GM23338 (cell line): ENCODE results near the gene NIT1. TPM values are rescaled to one million over a fixed set of nuclear protein-coding genes. Genes with fewer than 3 reads are reported as not detected.
A peak's percentile ranks its signal among the peaks of the same experiment; 100 is the strongest.

ENCODE experiments used
- ATAC-seq: fragments of 200-7000 bp; cut with Tn5 transposase; 3 replicates; pipeline ENCODE4 v1.9.1; 2020
- DNase-seq: peaks from one replicate; pipeline ENCODE4 v3.0.0-alpha.2; 2015; ENCODE audit warnings: low spot score
- H2AFZ ChIP-seq: fragments of 200-600 bp; sonication (generic); 2 replicates; pipeline ENCODE4 v1.8.0; 2016; ENCODE audit warnings: antibody characterized with exemption, mild to moderate bottlenecking, moderate library complexity
- H3F3A ChIP-seq: fragments of 200-600 bp; sonication (generic); replicated peaks from 2 replicates; pipeline ENCODE4 v1.8.0; 2017; ENCODE audit warnings: antibody characterized with exemption, mixed run types, low read depth
- H3K27ac ChIP-seq: fragments of 200-600 bp; sonication (generic); 2 replicates; pipeline ENCODE4 v1.6.1; 2016; ENCODE audit warnings: low read depth
- H3K27me3 ChIP-seq: fragments of 200-600 bp; sonication (generic); 2 replicates; pipeline ENCODE4 v1.8.0; 2016; ENCODE audit warnings: mild to moderate bottlenecking, mixed run types, moderate library complexity; ENCODE audit not compliant: insufficient read depth
- H3K36me3 ChIP-seq: fragments of 200-600 bp; sonication (generic); 2 replicates; pipeline ENCODE4 v1.8.0; 2016; ENCODE audit warnings: mild to moderate bottlenecking; ENCODE audit not compliant: insufficient read depth
- H3K4me1 ChIP-seq: fragments of 200-600 bp; sonication (generic); 2 replicates; pipeline ENCODE4 v1.8.0; 2016; ENCODE audit warnings: mild to moderate bottlenecking, moderate library complexity; ENCODE audit not compliant: insufficient read depth
- H3K4me2 ChIP-seq: fragments of 200-600 bp; sonication (generic); 2 replicates; pipeline ENCODE4 v1.7.1; 2017; ENCODE audit warnings: mixed run types
- H3K4me3 ChIP-seq: fragments of 200-600 bp; sonication (generic); 2 replicates; pipeline ENCODE4 v1.6.1; 2016; ENCODE audit warnings: mixed run types
- H3K79me2 ChIP-seq: fragments of 200-600 bp; sonication (generic); replicated peaks from 2 replicates; pipeline ENCODE4 v1.8.0; 2017; ENCODE audit warnings: mild to moderate bottlenecking; ENCODE audit not compliant: insufficient read depth
- H3K9me2 ChIP-seq: fragments of 200-600 bp; sonication (generic); 2 replicates; pipeline ENCODE4 v1.8.0; 2017; ENCODE audit not compliant: insufficient read depth
- H4K20me1 ChIP-seq: fragments of 200-600 bp; sonication (generic); replicated peaks from 2 replicates; pipeline ENCODE4 v1.8.0; 2017; ENCODE audit warnings: mild to moderate bottlenecking; ENCODE audit not compliant: insufficient read depth
- H3K27ac Mint-ChIP-seq: 2 replicates; pipeline ENCODE4 v1.8.0; 2020; ENCODE audit warnings: inconsistent platforms, mild to moderate bottlenecking, moderate library complexity, mixed read lengths
- H3K27me3 Mint-ChIP-seq: 3 replicates; pipeline ENCODE4 v1.8.0; 2022; ENCODE audit warnings: low read depth, mild to moderate bottlenecking, moderate library complexity, mixed read lengths, inconsistent platforms; ENCODE audit not compliant: insufficient read depth, poor library complexity
- H3K36me3 Mint-ChIP-seq: 3 replicates; pipeline ENCODE4 v1.8.0; 2021; ENCODE audit warnings: low read depth, mild to moderate bottlenecking, inconsistent platforms, moderate library complexity, mixed read lengths
- H3K4me1 Mint-ChIP-seq: 3 replicates; pipeline ENCODE4 v1.8.0; 2020; ENCODE audit warnings: mild to moderate bottlenecking, inconsistent platforms, mixed read lengths
- H3K4me3 Mint-ChIP-seq: 3 replicates; pipeline ENCODE4 v1.8.0; 2021; ENCODE audit warnings: moderate library complexity, mild to moderate bottlenecking, inconsistent platforms, mixed read lengths
- H3K9me3 Mint-ChIP-seq: 3 replicates; pipeline ENCODE4 v1.8.0; 2020; ENCODE audit warnings: moderate library complexity, mild to moderate bottlenecking, inconsistent platforms, mixed read lengths
- CREB1 ChIP-seq: fragments of 250-450 bp; sonication (Bioruptor Pico); IDR thresholded peaks from 2 replicates; pipeline ENCODE4 v1.5.0; 2020; ENCODE audit warnings: low read depth, mild to moderate bottlenecking, moderate library complexity
- EZH2 ChIP-seq: fragments of 200-600 bp; sonication (generic); IDR thresholded peaks from one replicate; pipeline ENCODE4 v1.8.0; 2017; ENCODE audit warnings: antibody characterized with exemption, mild to moderate bottlenecking, low read depth; ENCODE audit not compliant: unreplicated experiment
- EZH2phosphoT487 ChIP-seq: fragments of 200-600 bp; sonication (generic); IDR thresholded peaks from one replicate; pipeline ENCODE4 v1.8.1; 2018; ENCODE audit warnings: antibody characterized with exemption; ENCODE audit not compliant: unreplicated experiment
- POLR2AphosphoS5 ChIP-seq: IDR thresholded peaks from 2 replicates; pipeline ENCODE4 v1.6.1; 2016; ENCODE audit warnings: antibody characterized with exemption, low read depth
- STAT1 ChIP-seq: IDR thresholded peaks from one replicate; pipeline ENCODE4 v1.6.1; 2016; ENCODE audit warnings: antibody characterized with exemption; ENCODE audit not compliant: unreplicated experiment
- ZNF114 ChIP-seq: fragments of 250-450 bp; sonication (Bioruptor Pico); IDR thresholded peaks from 2 replicates; pipeline ENCODE4 v1.5.0; 2020; ENCODE audit warnings: mild to moderate bottlenecking, moderate library complexity
- ZNF331 ChIP-seq: fragments of 250-450 bp; sonication (Bioruptor Pico); IDR thresholded peaks from 2 replicates; pipeline ENCODE4 v1.5.0; 2020; ENCODE audit warnings: low read depth, mild to moderate bottlenecking, moderate library complexity
- polyA plus RNA-seq: library from polyadenylated mRNA; unstranded; fragments of >200 nt; fragmentation: Nextera tagmentation; extraction: Ambion mirVana; gene quantifications from 2 replicates; pipeline ENCODE4 v1.2.1, GENCODE V29; 2016
- total RNA-seq: library from RNA; depleted of rRNA; stranded (reverse); fragments of >200 nt; shearing (Covaris generic); gene quantifications from 2 replicates; pipeline ENCODE4 v1.2.3, GENCODE V29; 2014
- TF ChIP-seq, protein P1 (sequence below): IDR thresholded peaks from 2 replicates; pipeline ENCODE4 v1.6.1; 2016; ENCODE audit warnings: antibody characterized with exemption
- TF ChIP-seq, protein P2 (sequence below), 2 experiments: fragments of 200-600 bp in 1 of 2; sonication (generic) in 1 of 2; conservative IDR thresholded peaks; 2 replicates each; pipeline versions ENCODE4 v1.5.1 to v1.6.1; 2016 to 2017; ENCODE audit warnings: antibody characterized with exemption in 2 of 2, low read depth in 2 of 2, mild to moderate bottlenecking in 2 of 2, moderate library complexity in 1 of 2
- TF ChIP-seq, protein P3 (sequence below): IDR thresholded peaks from one replicate; pipeline ENCODE4 v1.6.1; 2018; ENCODE audit warnings: antibody characterized with exemption; ENCODE audit not compliant: unreplicated experiment

NIT1 gene
- total and polyA plus RNA-seq, 2 experiments from 2014 or later: 35.9 to 43.0 TPM

DNA sequence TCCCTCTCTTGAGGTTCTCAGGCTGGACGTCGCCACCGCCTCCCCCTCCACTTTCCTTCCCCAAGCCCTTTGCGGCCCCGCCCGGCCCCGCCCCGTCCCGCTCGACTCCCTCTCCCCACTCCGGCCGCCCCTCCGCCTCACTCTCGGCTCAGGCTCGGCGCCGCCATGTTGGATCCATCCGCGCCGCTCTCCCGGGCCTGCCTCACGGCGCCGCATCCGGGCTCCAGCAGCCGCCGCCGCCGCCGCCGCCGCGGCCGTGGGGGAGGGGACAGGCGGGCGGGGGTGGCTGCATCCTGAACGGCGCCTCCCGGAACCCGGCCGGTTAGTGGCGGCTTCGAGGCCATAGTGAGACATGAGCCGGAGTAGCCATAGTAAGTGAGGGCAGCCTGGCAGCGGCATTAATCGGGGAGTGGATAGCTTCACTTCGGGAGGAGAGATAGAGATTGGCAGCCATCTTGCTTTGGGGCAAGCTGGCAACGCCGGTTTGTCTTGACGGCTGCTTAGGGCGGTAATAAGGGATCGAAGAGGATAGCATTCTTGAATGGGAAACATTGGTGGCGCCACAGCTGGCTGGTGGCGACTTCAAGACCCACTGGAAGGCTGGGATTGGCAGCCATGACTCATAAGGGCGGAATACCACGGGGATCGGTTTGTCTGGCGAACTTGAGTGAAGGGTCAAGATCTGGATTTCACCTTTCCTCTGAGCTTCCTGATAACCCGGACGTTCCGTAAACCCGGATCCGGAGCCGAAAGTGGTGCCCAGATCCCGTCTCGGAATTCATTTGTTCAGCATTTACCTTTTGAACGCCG lies 14.7 kb downstream of the NIT1 start, which contains the start of gene DEDD:
Gene DEDD (minus strand): TSS at position 258 of the 810 bp plus-strand sequence. CDS start 8,205 bp downstream, outside the sequence.
- H3K4me1 Mint-ChIP-seq: peaks cover 23% of the 10 kb centered on the region
- H3K4me3 ChIP-seq: peak within 1 kb of the TSS; percentile 77
- no peaks in the 10 kb centered on the region; the same call in none of the 2 replicates for H4K20me1 ChIP-seq
- peak within 1 kb of the TSS; percentile 87 for H2AFZ ChIP-seq
- ATAC-seq: peak; percentile 88
- H3K27me3 ChIP-seq: no peaks in the 10 kb centered on the region
- H3K9me3 Mint-ChIP-seq: no peaks in the 10 kb centered on the region
- peaks cover 3% of the 10 kb centered on the region for H3K27me3 Mint-ChIP-seq
- peaks cover 18% of the 10 kb centered on the region for H3K36me3 ChIP-seq
- peaks cover 19% of the 10 kb centered on the region for H3F3A ChIP-seq
- H3K79me2 ChIP-seq: peaks cover 69% of the 10 kb centered on the region
- H3K36me3 Mint-ChIP-seq: peaks cover 16% of the 10 kb centered on the region
- peak within 1 kb of the TSS; percentile 97 for H3K27ac Mint-ChIP-seq
- peak within 1 kb of the TSS; percentile 87 for H3K4me2 ChIP-seq
- DNase-seq: peak; percentile 97
- no peak within 1 kb of the TSS; the same call in 2 of the 3 replicates for H3K4me3 Mint-ChIP-seq
- peak within 1 kb of the TSS; percentile 97 for H3K27ac ChIP-seq
- no peaks in the 10 kb centered on the region; the same call in 1 of the 2 replicates for H3K9me2 ChIP-seq
- H3K4me1 ChIP-seq: peaks cover 29% of the 10 kb centered on the region
- TF ChIP-seq, protein P1, sequence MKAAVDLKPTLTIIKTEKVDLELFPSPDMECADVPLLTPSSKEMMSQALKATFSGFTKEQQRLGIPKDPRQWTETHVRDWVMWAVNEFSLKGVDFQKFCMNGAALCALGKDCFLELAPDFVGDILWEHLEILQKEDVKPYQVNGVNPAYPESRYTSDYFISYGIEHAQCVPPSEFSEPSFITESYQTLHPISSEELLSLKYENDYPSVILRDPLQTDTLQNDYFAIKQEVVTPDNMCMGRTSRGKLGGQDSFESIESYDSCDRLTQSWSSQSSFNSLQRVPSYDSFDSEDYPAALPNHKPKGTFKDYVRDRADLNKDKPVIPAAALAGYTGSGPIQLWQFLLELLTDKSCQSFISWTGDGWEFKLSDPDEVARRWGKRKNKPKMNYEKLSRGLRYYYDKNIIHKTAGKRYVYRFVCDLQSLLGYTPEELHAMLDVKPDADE: peak; percentile 88
- TF ChIP-seq EZH2 (no peak), CREB1 (CRISPR knock-in tag) (peak; percentile 46), ZNF114 (CRISPR knock-in tag) (no peak), STAT1 (no peak), POLR2AphosphoS5 (0 out of 2 replicates have a peak, but pooled peaks have one; percentile 49)
- TF ChIP-seq, protein P2, sequence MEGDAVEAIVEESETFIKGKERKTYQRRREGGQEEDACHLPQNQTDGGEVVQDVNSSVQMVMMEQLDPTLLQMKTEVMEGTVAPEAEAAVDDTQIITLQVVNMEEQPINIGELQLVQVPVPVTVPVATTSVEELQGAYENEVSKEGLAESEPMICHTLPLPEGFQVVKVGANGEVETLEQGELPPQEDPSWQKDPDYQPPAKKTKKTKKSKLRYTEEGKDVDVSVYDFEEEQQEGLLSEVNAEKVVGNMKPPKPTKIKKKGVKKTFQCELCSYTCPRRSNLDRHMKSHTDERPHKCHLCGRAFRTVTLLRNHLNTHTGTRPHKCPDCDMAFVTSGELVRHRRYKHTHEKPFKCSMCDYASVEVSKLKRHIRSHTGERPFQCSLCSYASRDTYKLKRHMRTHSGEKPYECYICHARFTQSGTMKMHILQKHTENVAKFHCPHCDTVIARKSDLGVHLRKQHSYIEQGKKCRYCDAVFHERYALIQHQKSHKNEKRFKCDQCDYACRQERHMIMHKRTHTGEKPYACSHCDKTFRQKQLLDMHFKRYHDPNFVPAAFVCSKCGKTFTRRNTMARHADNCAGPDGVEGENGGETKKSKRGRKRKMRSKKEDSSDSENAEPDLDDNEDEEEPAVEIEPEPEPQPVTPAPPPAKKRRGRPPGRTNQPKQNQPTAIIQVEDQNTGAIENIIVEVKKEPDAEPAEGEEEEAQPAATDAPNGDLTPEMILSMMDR (conservative IDR thresholded peaks at IDR 0.05; ENCODE audit: low read depth in 2 of 2): peak in 1 of 2 experiments; percentile 26; a peak in 2 of 4 replicates

DNA sequence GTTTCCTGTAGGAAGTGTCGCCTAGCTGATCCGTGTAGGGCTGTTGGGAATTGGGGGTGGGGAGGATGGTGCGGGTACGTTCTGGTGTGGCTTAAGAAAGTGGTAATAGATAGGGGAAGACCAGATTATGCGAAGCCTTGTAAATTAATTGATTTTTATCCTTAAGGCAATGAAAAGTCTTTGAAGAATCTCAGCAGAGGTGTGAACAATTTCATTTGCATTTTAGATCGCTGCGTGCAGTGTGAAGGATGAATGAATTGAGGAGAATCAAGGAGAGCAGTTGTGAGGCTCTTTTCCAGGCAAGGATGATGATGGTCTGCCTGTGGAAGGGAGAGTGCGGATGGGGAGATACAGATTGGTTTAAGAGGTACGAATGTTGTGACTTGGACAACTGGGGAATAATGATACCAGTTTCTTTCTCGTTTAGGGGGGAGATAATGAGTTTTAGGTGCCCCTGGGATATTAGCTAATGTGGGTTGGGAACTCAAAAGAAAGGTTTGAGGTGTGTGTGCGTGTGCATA lies 15.4 kb downstream of the NIT1 start:
- DNase-seq: peak; percentile 30
- TF ChIP-seq POLR2AphosphoS5 (no peak), ZNF331 (no peak), STAT1 (no peak), EZH2 (no peak), EZH2phosphoT487 (no peak), CREB1 (CRISPR knock-in tag) (no peak)
- TF ChIP-seq, protein P3, sequence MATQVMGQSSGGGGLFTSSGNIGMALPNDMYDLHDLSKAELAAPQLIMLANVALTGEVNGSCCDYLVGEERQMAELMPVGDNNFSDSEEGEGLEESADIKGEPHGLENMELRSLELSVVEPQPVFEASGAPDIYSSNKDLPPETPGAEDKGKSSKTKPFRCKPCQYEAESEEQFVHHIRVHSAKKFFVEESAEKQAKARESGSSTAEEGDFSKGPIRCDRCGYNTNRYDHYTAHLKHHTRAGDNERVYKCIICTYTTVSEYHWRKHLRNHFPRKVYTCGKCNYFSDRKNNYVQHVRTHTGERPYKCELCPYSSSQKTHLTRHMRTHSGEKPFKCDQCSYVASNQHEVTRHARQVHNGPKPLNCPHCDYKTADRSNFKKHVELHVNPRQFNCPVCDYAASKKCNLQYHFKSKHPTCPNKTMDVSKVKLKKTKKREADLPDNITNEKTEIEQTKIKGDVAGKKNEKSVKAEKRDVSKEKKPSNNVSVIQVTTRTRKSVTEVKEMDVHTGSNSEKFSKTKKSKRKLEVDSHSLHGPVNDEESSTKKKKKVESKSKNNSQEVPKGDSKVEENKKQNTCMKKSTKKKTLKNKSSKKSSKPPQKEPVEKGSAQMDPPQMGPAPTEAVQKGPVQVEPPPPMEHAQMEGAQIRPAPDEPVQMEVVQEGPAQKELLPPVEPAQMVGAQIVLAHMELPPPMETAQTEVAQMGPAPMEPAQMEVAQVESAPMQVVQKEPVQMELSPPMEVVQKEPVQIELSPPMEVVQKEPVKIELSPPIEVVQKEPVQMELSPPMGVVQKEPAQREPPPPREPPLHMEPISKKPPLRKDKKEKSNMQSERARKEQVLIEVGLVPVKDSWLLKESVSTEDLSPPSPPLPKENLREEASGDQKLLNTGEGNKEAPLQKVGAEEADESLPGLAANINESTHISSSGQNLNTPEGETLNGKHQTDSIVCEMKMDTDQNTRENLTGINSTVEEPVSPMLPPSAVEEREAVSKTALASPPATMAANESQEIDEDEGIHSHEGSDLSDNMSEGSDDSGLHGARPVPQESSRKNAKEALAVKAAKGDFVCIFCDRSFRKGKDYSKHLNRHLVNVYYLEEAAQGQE: no peak
- TF ChIP-seq, protein P1: no peak

More for the DNA sequence above, 15.4 kb downstream of the NIT1 start:
- H3K9me2 ChIP-seq: no peaks in the 10 kb centered on the region; the same call in 1 of the 2 replicates
- no peaks in the 10 kb centered on the region for H3K27me3 ChIP-seq
- peak overlapping the region; percentile 87 for H3K4me2 ChIP-seq
- H2AFZ ChIP-seq: 0 out of 2 replicates have a peak overlapping the region, but pooled peaks have one; percentile 4
- H3K9me3 Mint-ChIP-seq: no peaks in the 10 kb centered on the region
- H3K79me2 ChIP-seq: peaks cover 62% of the 10 kb centered on the region
- H3F3A ChIP-seq: peaks cover 19% of the 10 kb centered on the region
- peaks cover 29% of the 10 kb centered on the region for H3K4me1 ChIP-seq
- peaks cover 23% of the 10 kb centered on the region for H3K4me1 Mint-ChIP-seq
- peak overlapping the region; percentile 97 for H3K27ac ChIP-seq
- peaks cover 9% of the 10 kb centered on the region for H3K36me3 Mint-ChIP-seq
- H3K27me3 Mint-ChIP-seq: peaks cover 3% of the 10 kb centered on the region
- ATAC-seq: peak; percentile 24
- H4K20me1 ChIP-seq: no peaks in the 10 kb centered on the region; the same call in none of the 2 replicates
- peak overlapping the region; percentile 77 for H3K4me3 ChIP-seq
- peaks cover 11% of the 10 kb centered on the region for H3K36me3 ChIP-seq
- H3K4me3 Mint-ChIP-seq: no peak overlapping the region
- H3K27ac Mint-ChIP-seq: no peak overlapping the region
